Thymus (tissue), 11 donors: Measurements from ENCODE around the gene CCDC134. TPM values are rescaled to one million over a fixed set of nuclear protein-coding genes. Genes with fewer than 3 reads are reported as not detected.

Experiments used
- DNase-seq, 9 donors: peaks; one replicate each; pipeline ENCODE4 v3.0.0-alpha.2; 2013; ENCODE audit warnings: low spot score in 9 of 9, low read depth in 6 of 9, missing footprints in 1 of 9
- H3K27ac ChIP-seq, 2 donors: one replicate each; pipeline ENCODE4 v1.5.1; 2013; ENCODE audit warnings: control low read depth in 1 of 2, low read depth in 1 of 2, low read length in 1 of 2, mild to moderate bottlenecking in 1 of 2, moderate library complexity in 1 of 2
- H3K27me3 ChIP-seq, 2 donors: one replicate each; pipeline ENCODE4 v1.5.1; 2013; ENCODE audit warnings: low read length in 1 of 2; ENCODE audit not compliant: control insufficient read depth in 2 of 2, insufficient read depth in 1 of 2
- H3K36me3 ChIP-seq, 2 donors: one replicate each; pipeline ENCODE4 v1.5.1; 2013; ENCODE audit warnings: low read length in 1 of 2, mild to moderate bottlenecking in 1 of 2, moderate library complexity in 1 of 2; ENCODE audit not compliant: control insufficient read depth in 2 of 2, insufficient read depth in 2 of 2
- H3K4me1 ChIP-seq, 2 donors: one replicate each; pipeline ENCODE4 v1.5.1; 2013; ENCODE audit warnings: low read length in 2 of 2; ENCODE audit not compliant: control insufficient read depth in 2 of 2, insufficient read depth in 2 of 2
- H3K4me3 ChIP-seq, 2 donors: one replicate each; pipeline ENCODE4 v1.5.1; 2013; ENCODE audit warnings: low read length in 2 of 2, control low read depth in 1 of 2, mild to moderate bottlenecking in 1 of 2
- H3K9me3 ChIP-seq, 2 donors: one replicate each; pipeline ENCODE4 v1.5.1; 2013; ENCODE audit warnings: low read length in 1 of 2, mild to moderate bottlenecking in 1 of 2; ENCODE audit not compliant: control insufficient read depth in 2 of 2, insufficient read depth in 1 of 2
- WGBS: extraction: QIAGEN DNeasy Blood & Tissue Kit; methylation state at CpG from one replicate; pipeline ENCODE4 v1.1.7; 2013; 5-methylcytosine and 5-hydroxymethylcytosine counted together
- polyA plus RNA-seq: library from polyadenylated mRNA; stranded (reverse); fragments of 200-250 nt; gene quantifications from one replicate; pipeline ENCODE4 v1.2.3, GENCODE V29; 2013
- total RNA-seq: library from RNA; stranded (reverse); fragments of 120-200 nt; gene quantifications from one replicate; pipeline ENCODE4 v1.2.4, GENCODE V29; 2013
- donor health status: healthy.

CCDC134 gene
- total and polyA plus RNA-seq, 2 donors, result 1.6 to 14.4 TPM

GRCh38 chr22:41780746-41781505 is 19.6 kb upstream of the CCDC134 start:
- H3K9me3 ChIP-seq, result peaks cover 0 to 2% of the 10 kb centered on the region in 2 donors
- H3K27me3 ChIP-seq, result no peaks in the 10 kb centered on the region
- H3K36me3 ChIP-seq, result no peaks in the 10 kb centered on the region
- peak overlapping the region; percentile 8 to 13 for H3K4me3 ChIP-seq
- WGBS, result 49% methylated on average over 11 of the region's 11 CpGs
- peak overlapping the region; percentile 75 to 76 for H3K27ac ChIP-seq
- DNase-seq, result peak; percentile 50 to 92 (median 69)
- peaks cover 9 to 16% of the 10 kb centered on the region in 2 donors for H3K4me1 ChIP-seq

- Histone ChIP-seq H3K9me3 (peaks cover 0 to 2% of the 10 kb centered on the region in 2 donors), H3K4me3 (peak overlapping the region; percentile 8 to 13), H3K27ac (peak overlapping the region; percentile 75 to 76), H3K36me3 (no peaks in the 10 kb centered on the region), H3K4me1 (peaks cover 9 to 16% of the 10 kb centered on the region in 2 donors), H3K27me3 (no peaks in the 10 kb centered on the region)
- DNase-seq, result no peak
- 82% methylated on average over 1 of the region's 1 CpG for WGBS
These were observed 19.0 kb upstream of the CCDC134 start for GRCh38 chr22:41781507-41781906.

GRCh38 chr22:41782316-41782715 is 18.2 kb upstream of the CCDC134 start:
- Histone ChIP-seq H3K9me3 (peaks cover 0 to 2% of the 10 kb centered on the region in 2 donors), H3K27me3 (no peaks in the 10 kb centered on the region), H3K36me3 (no peaks in the 10 kb centered on the region), H3K4me3 (no peak overlapping the region), H3K27ac (no peak overlapping the region), H3K4me1 (peaks cover 9 to 16% of the 10 kb centered on the region in 2 donors)
- 97% methylated on average over 6 of the region's 6 CpGs for WGBS
- DNase-seq, result no peak

- WGBS, result 97% methylated on average over 2 of the region's 2 CpGs
- DNase-seq, result no peak
- no peak overlapping the region for H3K4me3 ChIP-seq
- H3K4me1 ChIP-seq, result peaks cover 9 to 16% of the 10 kb centered on the region in 2 donors
- H3K9me3 ChIP-seq, result peaks cover 0 to 2% of the 10 kb centered on the region in 2 donors
- no peaks in the 10 kb centered on the region for H3K27me3 ChIP-seq
- H3K36me3 ChIP-seq, result no peaks in the 10 kb centered on the region
- H3K27ac ChIP-seq, result no peak overlapping the region
These were observed 17.7 kb upstream of the CCDC134 start for GRCh38 chr22:41782751-41783150.

DNA sequence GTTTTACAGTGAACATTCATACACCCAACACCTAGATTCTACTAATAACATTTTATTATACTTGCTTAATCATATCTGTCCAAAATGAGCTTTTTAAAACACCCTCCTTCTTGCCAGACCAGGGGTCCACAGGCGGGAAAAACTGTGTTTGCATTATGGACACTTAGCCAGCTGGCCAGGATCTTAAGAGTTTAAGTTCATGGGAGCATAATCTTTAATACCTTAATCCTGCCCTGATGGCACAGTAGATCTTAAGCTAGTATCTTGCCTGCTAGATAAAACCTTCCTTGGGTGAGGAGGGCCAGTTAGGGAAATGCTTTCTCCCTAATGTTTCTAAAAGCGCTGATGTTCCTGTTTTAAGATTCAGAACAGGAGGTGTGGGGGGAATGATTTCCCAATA is 13.1 kb upstream of the CCDC134 start:
- DNase-seq, result no peak
- 97% methylated on average over 2 of the region's 2 CpGs for WGBS

DNA sequence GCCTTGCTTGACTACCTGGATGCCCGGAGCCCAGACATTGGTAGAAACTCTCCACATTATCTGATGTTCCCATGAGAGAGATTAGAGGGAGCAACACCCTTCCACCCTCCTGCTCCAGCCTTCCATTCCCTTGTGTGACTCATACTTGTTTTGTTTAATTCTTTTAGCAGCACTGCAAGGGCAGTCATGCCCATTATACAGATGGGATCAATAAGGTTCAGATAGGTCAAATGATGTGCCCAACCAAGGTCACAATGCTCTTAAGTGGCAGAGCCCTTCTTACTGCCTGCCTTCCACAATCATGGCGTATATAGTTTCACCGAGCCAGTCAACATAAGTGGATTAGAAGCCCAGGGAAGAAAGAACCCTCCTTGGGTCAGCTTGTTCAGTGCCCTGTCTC is 6.6 kb upstream of the CCDC134 start:
- no peak overlapping the region for H3K27ac ChIP-seq
- H3K4me3 ChIP-seq, result no peak overlapping the region
- H3K4me1 ChIP-seq, result no peaks in the 10 kb centered on the region
- WGBS, result 98% methylated on average over 3 of the region's 3 CpGs
- no peaks in the 10 kb centered on the region for H3K36me3 ChIP-seq
- no peaks in the 10 kb centered on the region for H3K27me3 ChIP-seq
- no peaks in the 10 kb centered on the region for H3K9me3 ChIP-seq
- no peak for DNase-seq

More for the DNA sequence above, 13.1 kb upstream of the CCDC134 start:
- Histone ChIP-seq H3K4me1 (no peaks in the 10 kb centered on the region), H3K27ac (no peak overlapping the region), H3K9me3 (peaks cover 0 to 2% of the 10 kb centered on the region in 2 donors), H3K27me3 (no peaks in the 10 kb centered on the region), H3K4me3 (no peak overlapping the region), H3K36me3 (no peaks in the 10 kb centered on the region)

GRCh38 chr22:41798736-41799135 is 1.7 kb upstream of the CCDC134 start:
- DNase-seq, result no peak
- Histone ChIP-seq H3K27me3 (peaks cover 0 to 3% of the 10 kb centered on the region in 2 donors), H3K27ac (no peak overlapping the region), H3K4me1 (peaks cover 7 to 25% of the 10 kb centered on the region in 2 donors), H3K9me3 (peaks cover 0 to 4% of the 10 kb centered on the region in 2 donors), H3K36me3 (no peaks in the 10 kb centered on the region), H3K4me3 (no peak overlapping the region)
- 99% methylated on average over 2 of the region's 2 CpGs for WGBS

GRCh38 chr22:41799486-41800347 is 762 bp upstream of the CCDC134 start:
- peaks cover 0 to 4% of the 10 kb centered on the region in 2 donors for H3K9me3 ChIP-seq
- no peaks in the 10 kb centered on the region for H3K36me3 ChIP-seq
- WGBS, result 25% methylated on average over 38 of the region's 38 CpGs
- peaks cover 0 to 3% of the 10 kb centered on the region in 2 donors for H3K27me3 ChIP-seq
- peak in 1 of 9 donors; percentile 16 for DNase-seq
- peaks cover 7 to 25% of the 10 kb centered on the region in 2 donors for H3K4me1 ChIP-seq
- H3K4me3 ChIP-seq, result peak overlapping the region; percentile 87 to 99
- H3K27ac ChIP-seq, result peak overlapping the region; percentile 63 to 91
